Colonic mucosa (tissue), 4 donors: ENCODE data around the gene CAPZB. TPM values are rescaled to one million over a fixed set of nuclear protein-coding genes. Genes with fewer than 3 reads are reported as not detected.

Experiments
- DNase-seq: peaks from one replicate; pipeline ENCODE4 v3.0.0-alpha.2; 2020
- H3K27ac ChIP-seq: fragments of 200-600 bp; one replicate; pipeline ENCODE4 v1.8.0; 2021
- H3K27me3 ChIP-seq: fragments of 200-600 bp; one replicate; pipeline ENCODE4 v1.8.0; 2021
- H3K36me3 ChIP-seq: fragments of 200-600 bp; one replicate; pipeline ENCODE4 v1.8.0; 2021
- H3K4me1 ChIP-seq: fragments of 200-600 bp; one replicate; pipeline ENCODE4 v1.8.0; 2021; ENCODE audit warnings: mild to moderate bottlenecking
- H3K4me3 ChIP-seq: fragments of 200-600 bp; one replicate; pipeline ENCODE4 v1.8.0; 2021
- H3K9ac ChIP-seq, 2 donors: one replicate each; pipeline ENCODE4 v1.7.0; 2013; ENCODE audit warnings: control low read depth in 2 of 2, low read depth in 2 of 2, low read length in 2 of 2
- H3K9me3 ChIP-seq: fragments of 200-600 bp; one replicate; pipeline ENCODE4 v1.8.0; 2021
- intact Hi-C: fragments of 100-400 bp; cut with DNase I; formaldehyde crosslinking; loops from one replicate; pipeline ENCODE4 v1.14.1; 2022
- total RNA-seq, 2 donors: library from RNA; stranded (reverse); fragmentation: NEBNext Ultra II Directional in 1 of 2; extraction: Animal tissue kit (Norgen Biotek cat#: 25700) in 1 of 2; gene quantifications; one replicate each; pipeline ENCODE4 v1.2.1, GENCODE V29; 2021
- TF ChIP-seq, protein P1 (sequence below): fragments of 200-600 bp; IDR thresholded peaks from one replicate; pipeline ENCODE4 v1.8.0; 2022; ENCODE audit warnings: antibody characterized with exemption, mild to moderate bottlenecking
- donor health status: healthy.
- donor health status: DM: no; HTN: no; CAD: no.
- donor health status: DM: no; HTN: no; CAD: no.

CAPZB gene
- total RNA-seq, 2 donors from 2014 or later: 397 to 407 TPM

DNA sequence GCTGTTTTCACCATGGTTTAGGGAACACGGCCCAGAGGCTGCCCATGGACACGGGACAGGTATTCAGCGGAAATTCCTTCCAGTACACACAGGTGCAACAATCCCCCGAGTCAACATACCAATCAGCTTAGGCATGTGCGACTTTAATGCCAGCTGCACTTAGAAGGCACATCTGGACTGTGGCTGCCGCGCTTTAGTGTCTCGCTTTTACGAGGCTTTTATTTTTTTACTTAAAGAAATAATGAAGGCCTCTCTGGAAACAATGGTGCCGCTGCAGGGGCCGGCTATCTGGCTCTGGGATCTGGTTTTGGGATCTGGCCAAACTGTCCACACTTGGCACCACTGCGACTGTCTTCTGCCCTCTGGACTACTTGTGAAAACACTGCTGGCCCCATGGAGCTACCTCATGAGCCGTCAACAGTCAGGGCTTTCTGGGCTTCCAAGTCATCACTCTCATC lies 117.7 kb downstream of the CAPZB start:
- H3K4me3 ChIP-seq: no peak overlapping the region
- no peaks in the 10 kb centered on the region for H3K36me3 ChIP-seq
- H3K27me3 ChIP-seq: no peaks in the 10 kb centered on the region
- H3K27ac ChIP-seq: no peak overlapping the region
- DNase-seq: no peak
- TF ChIP-seq, protein P1, sequence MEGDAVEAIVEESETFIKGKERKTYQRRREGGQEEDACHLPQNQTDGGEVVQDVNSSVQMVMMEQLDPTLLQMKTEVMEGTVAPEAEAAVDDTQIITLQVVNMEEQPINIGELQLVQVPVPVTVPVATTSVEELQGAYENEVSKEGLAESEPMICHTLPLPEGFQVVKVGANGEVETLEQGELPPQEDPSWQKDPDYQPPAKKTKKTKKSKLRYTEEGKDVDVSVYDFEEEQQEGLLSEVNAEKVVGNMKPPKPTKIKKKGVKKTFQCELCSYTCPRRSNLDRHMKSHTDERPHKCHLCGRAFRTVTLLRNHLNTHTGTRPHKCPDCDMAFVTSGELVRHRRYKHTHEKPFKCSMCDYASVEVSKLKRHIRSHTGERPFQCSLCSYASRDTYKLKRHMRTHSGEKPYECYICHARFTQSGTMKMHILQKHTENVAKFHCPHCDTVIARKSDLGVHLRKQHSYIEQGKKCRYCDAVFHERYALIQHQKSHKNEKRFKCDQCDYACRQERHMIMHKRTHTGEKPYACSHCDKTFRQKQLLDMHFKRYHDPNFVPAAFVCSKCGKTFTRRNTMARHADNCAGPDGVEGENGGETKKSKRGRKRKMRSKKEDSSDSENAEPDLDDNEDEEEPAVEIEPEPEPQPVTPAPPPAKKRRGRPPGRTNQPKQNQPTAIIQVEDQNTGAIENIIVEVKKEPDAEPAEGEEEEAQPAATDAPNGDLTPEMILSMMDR: no peak
- intact Hi-C loops: no loop called here
- H3K9ac ChIP-seq: no peak overlapping the region
- H3K4me1 ChIP-seq: no peaks in the 10 kb centered on the region
- H3K9me3 ChIP-seq: no peaks in the 10 kb centered on the region

DNA sequence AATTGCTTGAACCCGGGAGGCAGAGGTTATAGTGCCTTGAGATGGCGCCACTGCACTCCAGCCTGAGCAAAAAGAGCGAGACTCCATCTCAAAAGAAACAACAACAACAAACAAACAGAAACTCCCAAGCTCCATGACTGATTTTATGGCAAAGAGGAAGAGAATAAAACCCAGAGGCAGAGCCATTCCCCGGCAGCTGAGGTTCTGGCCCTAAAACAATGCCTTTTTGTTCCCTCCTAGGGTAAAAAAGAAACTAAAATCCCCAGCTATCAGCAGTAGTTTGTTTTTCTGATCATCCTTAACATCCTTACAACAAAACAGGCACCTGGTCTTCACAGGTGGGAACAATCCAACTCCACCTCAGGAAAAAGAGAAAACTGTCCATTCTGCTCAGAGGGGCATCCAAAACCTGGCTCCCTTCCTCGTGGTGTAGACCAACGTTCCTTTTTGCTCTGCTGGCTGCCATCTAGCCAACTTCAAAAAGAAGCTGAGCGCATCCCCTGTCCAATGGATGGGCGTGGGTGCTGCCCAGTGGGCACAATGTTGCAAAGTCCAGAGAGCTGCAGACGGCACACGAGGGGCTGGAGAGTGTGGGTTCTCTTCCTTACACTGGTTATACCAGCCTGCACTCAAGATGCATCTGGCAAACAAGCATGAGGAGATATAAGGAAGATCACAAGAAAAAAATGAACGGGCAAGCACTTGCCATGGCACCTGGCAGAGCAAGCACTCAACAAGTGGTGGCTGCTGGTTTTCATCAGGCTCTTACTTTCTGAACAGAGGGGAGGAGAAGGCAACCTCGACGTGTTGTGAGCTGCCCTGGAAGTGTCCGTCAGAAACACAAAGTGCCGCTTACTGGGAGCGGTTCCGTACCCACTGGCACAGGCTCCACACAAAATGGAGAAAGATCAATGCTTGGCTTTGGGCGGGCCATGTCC lies 118.5 kb downstream of the CAPZB start:
- no peak overlapping the region for H3K4me3 ChIP-seq
- H3K4me1 ChIP-seq: no peaks in the 10 kb centered on the region
- no peak for DNase-seq
- H3K27me3 ChIP-seq: no peaks in the 10 kb centered on the region
- TF ChIP-seq, protein P1: no peak
- intact Hi-C loops: no loop called here
- no peaks in the 10 kb centered on the region for H3K36me3 ChIP-seq
- no peak overlapping the region for H3K27ac ChIP-seq
- H3K9me3 ChIP-seq: no peaks in the 10 kb centered on the region
- no peak overlapping the region for H3K9ac ChIP-seq

DNA sequence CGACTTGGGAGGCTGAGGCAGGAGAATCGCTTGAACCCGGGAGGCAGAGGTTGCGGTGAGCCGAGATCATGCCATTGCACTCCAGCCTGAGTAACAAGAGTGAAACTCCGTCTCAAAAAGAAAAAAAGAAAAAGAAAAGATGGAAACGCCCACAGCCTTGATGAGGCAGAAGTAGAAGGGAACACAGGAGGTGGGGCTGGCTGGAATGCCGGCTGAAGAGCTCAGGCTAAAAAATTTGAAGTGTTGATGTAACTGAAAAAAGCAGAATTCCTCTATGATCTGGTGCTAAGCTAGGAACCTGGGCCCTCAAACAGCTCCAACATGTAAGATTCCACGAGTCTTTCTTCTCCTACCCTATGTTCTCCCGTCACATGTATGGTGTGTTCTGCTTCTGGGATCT lies 119.6 kb downstream of the CAPZB start:
- no peak overlapping the region for H3K9ac ChIP-seq
- no peaks in the 10 kb centered on the region for H3K4me1 ChIP-seq
- H3K36me3 ChIP-seq: no peaks in the 10 kb centered on the region
- no peak overlapping the region for H3K27ac ChIP-seq
- no peak overlapping the region for H3K4me3 ChIP-seq
- no peaks in the 10 kb centered on the region for H3K27me3 ChIP-seq
- TF ChIP-seq, protein P1: no peak
- intact Hi-C loops: no loop called here
- no peak for DNase-seq
- H3K9me3 ChIP-seq: no peaks in the 10 kb centered on the region

DNA sequence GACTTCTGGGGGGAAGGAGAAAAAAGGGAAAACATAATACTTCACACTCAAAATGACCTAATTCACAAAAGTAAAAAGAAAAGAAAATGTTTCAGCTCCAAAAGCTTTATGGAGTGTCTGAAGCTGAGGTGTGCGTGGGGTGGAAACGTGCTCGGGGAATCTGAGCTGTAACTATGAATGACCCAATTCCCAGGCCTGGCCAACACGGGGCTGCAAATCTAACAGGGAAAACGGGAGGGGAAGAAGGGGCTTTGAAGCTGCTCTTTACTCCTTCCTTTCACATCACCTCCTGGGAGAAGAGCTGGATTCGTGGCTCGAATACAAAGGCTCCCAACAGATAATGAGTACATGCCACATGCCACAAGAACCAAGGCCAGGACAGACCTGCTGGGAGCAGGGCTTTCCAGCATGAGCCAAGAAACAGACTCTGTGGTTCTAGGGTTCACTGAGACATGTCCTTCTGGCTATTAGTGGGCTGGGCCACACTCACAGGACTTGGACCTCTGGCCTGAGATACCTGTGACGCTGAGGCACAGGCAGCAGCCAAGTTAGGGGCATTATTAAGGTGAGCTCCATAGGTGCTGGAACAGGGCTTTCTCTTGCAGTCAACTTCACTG lies 121.7 kb downstream of the CAPZB start:
- Histone ChIP-seq H3K36me3 (no peaks in the 10 kb centered on the region), H3K4me3 (no peak overlapping the region), H3K9me3 (no peaks in the 10 kb centered on the region), H3K27me3 (no peaks in the 10 kb centered on the region), H3K9ac (no peak overlapping the region), H3K27ac (no peak overlapping the region), H3K4me1 (no peaks in the 10 kb centered on the region)
- intact Hi-C loops: no loop called here
- TF ChIP-seq, protein P1: no peak
- no peak for DNase-seq

DNA sequence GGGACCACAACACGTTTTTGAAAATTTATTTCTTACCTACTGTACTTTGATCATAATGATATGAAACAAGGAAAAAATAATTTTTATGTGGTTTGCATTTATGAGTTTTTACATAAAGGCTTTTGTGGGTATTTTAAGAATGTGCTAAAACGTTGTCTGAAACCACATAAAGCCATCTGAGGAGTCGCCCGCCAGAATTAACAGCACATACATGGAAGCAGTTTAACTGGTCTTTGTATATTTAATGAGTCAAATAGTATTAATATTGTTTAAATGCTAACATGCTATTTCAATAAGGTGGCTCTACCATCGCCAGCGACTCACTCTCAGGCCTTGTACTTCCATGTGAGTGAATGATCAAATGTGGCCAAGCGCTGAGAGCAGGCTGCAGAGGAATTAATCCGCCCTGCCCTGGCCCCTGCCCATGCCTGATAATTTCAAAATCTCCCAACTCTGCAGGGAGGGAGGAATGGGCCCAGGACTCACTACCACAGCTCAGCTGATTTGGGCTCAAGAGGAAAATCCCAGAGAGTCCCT lies 123.7 kb downstream of the CAPZB start:
- Histone ChIP-seq H3K27me3 (no peaks in the 10 kb centered on the region), H3K4me3 (no peak overlapping the region), H3K9me3 (no peaks in the 10 kb centered on the region), H3K4me1 (no peaks in the 10 kb centered on the region), H3K27ac (no peak overlapping the region), H3K9ac (peak overlapping the region in 1 of 2 donors; percentile 24), H3K36me3 (no peaks in the 10 kb centered on the region)
- intact Hi-C loops: no loop called here
- no peak for DNase-seq
- TF ChIP-seq, protein P1: no peak
